ENCODE measurements around the gene C15orf39.

Gene C15orf39

DNA sequence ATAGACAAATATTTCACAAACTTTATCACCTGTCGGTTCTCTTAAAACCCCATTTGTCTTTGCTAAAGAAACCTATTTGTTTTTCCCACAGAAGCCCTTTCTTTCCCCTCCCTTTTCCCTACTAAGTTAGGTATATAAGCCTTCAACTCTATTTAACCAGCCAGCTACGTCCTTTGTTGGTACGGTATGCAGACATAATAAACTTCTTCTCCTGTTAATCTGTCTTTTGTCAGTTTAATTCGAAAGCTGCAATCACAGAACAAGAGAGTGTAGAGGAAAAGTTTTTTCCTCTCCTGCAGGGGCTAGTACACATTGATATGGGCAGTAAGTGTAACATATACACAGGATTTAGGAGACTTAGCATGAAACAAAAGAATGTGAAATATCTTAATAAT is 21.9 kb upstream of the C15orf39 start:
- Mint-ChIP-seq H3K27ac (no peak overlapping the region), H3K4me3 (no peak overlapping the region), H3K9me3 (no peaks in the 10 kb centered on the region), H3K27me3 (peaks cover 65% of the 10 kb centered on the region), H3K36me3 (ENCODE audit: low read depth) (no peaks in the 10 kb centered on the region), H3K4me1 (ENCODE audit: low read depth) (peaks cover 9% of the 10 kb centered on the region)
- no peak for DNase-seq

DNA sequence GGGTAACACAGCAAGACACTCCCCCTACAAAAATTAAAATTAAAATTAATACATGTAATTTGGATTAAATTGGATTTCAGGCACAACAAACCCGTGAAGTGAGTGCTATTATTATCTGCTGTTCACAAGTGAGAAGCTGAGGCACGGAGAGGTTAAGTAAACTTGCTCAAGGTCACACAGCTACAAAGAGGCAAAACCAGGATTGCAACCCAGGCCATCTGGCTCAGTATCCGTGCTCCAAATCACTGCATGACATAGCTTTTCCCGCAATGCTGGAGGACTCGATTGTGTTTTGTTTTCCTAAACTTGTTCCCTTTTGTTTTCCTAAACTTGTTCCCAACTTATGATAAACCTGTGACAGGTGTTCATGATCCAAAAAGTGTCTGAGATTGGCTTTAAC is 19.9 kb upstream of the C15orf39 start:
- Mint-ChIP-seq H3K4me1 (ENCODE audit: low read depth) (peaks cover 9% of the 10 kb centered on the region), H3K27me3 (peaks cover 59% of the 10 kb centered on the region), H3K4me3 (no peak overlapping the region), H3K9me3 (no peaks in the 10 kb centered on the region), H3K36me3 (ENCODE audit: low read depth) (no peaks in the 10 kb centered on the region), H3K27ac (no peak overlapping the region)
- no peak for DNase-seq

DNA sequence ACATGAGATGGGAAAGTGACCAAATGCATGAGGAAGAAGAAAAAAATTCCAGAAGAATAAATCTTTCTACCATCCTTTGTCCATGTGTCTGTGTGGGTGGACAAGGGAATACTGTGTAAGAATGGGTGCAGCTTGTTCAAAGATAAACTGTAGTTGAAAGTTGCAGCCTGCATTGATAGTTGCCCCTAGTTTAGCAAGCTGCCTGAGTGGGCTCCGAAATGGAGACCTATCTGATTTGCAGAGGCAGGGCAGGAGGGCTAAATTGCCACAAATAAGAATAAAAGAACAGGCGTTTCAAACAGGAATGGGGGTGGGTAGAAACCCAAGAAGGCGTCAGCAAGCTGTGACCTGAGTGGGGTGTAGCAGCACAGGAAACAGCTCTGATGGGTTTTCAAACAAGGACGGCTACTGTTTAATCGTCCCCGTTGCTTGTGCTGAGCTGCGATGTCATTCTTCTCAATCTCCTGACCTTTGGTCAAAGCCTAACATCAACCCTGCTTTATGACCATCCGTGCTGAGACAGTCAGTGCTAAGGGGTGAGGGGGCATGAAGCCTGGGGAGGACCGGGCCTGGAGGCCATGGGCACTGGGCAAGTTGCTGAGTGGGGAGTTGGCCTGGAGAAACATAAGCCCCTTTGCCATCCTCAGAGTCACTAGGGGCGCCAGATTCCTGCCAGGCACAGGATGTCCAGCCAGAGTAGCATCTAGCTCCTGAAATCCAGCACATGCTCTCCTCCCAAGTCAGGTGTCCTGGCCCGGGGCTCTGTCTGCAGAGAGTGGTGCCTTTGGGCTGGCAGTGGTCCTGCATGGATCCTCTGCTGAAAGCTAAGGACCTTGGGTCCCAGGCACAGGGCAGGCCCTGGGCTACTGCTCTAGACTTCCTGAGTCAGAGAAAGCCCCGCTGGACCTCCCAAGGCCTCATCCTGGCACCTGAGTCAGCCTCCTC is 19.2 kb upstream of the C15orf39 start:
- no peaks in the 10 kb centered on the region for H3K9me3 Mint-ChIP-seq
- H3K4me1 Mint-ChIP-seq (ENCODE audit: low read depth) = peaks cover 9% of the 10 kb centered on the region
- no peak for DNase-seq
- peaks cover 52% of the 10 kb centered on the region for H3K27me3 Mint-ChIP-seq
- H3K4me3 Mint-ChIP-seq = no peak overlapping the region
- H3K36me3 Mint-ChIP-seq (ENCODE audit: low read depth) = no peaks in the 10 kb centered on the region
- no peak overlapping the region for H3K27ac Mint-ChIP-seq

DNA sequence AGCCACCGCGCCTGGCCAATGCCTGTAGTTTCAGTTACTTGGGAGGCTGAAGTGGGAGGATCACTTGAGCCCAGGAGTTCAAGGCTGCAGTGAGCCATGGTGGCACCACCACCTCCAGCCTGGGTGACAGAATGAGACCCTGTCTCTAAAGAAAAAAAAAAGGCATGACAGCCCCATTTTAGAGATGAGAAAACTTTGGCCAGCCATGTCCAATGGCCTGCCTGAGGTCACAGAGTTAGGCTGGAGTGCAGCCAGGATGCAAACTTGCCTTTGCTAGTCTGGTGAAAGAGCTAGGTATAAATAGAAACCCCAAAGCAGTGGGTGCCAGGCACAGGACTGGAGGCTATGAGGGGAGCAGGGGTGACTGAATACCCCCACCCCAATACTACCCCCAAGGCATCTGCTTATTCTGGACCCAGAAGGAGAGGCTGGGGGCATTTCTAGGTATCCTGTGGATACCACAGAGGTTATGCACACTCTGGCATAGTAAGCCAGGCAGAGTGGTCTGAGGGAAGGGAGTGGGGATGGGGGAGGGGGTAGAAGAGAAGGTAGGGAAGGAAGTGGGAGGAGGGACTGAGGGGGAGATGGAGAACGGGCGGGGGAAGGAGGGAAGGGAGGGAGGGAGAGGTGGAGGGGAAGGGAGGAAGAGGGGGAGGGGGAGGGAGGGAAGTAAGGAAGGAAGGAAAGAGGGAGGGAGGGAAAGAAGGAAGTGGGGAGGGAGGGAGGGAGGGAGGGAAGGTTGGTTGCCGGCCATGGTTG is 16.2 kb upstream of the C15orf39 start:
- H3K36me3 Mint-ChIP-seq (ENCODE audit: low read depth) = no peaks in the 10 kb centered on the region
- no peak overlapping the region for H3K27ac Mint-ChIP-seq
- H3K4me1 Mint-ChIP-seq (ENCODE audit: low read depth) = peaks cover 1% of the 10 kb centered on the region
- peaks cover 27% of the 10 kb centered on the region for H3K27me3 Mint-ChIP-seq
- H3K4me3 Mint-ChIP-seq = no peak overlapping the region
- no peaks in the 10 kb centered on the region for H3K9me3 Mint-ChIP-seq
- no peak for DNase-seq

DNA sequence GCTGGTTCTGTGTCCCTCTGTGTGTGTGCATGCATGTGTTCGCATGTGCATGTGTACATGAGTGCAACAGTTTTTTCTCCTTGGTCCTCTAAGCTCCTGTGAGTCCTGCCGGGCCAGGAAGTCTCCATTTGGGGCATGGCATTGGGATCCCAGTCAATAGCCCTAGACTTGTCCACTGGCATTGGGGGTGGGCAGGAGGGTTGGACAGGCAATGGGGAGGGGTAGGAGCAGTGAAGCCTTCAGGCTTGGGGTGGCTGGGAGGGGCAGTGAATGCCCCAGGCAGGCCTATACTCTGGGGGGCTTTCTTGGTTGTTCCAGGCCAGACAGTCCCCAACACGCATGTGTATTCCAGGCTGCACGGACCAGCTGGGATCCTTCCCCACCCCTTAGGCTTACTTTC is 15.6 kb upstream of the C15orf39 start:
- H3K4me1 Mint-ChIP-seq (ENCODE audit: low read depth) = peaks cover 1% of the 10 kb centered on the region
- no peaks in the 10 kb centered on the region for H3K9me3 Mint-ChIP-seq
- peaks cover 24% of the 10 kb centered on the region for H3K27me3 Mint-ChIP-seq
- H3K27ac Mint-ChIP-seq = no peak overlapping the region
- H3K36me3 Mint-ChIP-seq (ENCODE audit: low read depth) = no peaks in the 10 kb centered on the region
- DNase-seq = no peak
- no peak overlapping the region for H3K4me3 Mint-ChIP-seq

DNA sequence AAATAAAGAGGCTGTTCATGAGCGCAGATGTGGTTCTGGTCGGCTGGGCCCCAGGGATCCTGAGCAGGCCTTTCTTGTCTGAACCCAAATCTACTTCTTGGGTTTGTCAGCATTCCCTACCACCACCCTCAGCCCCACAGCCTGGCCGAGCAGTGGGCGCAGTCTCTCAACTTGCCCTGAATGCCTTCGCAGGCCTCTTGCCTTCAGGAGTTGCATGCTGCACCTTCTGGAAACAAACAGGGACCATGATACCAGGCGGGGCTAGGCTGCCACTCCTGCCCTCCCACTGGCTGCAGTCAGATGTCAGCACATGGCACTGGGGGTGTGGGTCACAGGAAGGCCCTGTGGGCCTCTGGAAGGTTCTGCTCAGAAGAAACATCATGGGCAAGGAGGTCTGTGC is 13.2 kb upstream of the C15orf39 start:
- Mint-ChIP-seq H3K9me3 (no peaks in the 10 kb centered on the region), H3K4me1 (ENCODE audit: low read depth) (no peaks in the 10 kb centered on the region), H3K27ac (no peak overlapping the region), H3K27me3 (peaks cover 13% of the 10 kb centered on the region), H3K4me3 (no peak overlapping the region), H3K36me3 (ENCODE audit: low read depth) (no peaks in the 10 kb centered on the region)
- no peak for DNase-seq

DNA sequence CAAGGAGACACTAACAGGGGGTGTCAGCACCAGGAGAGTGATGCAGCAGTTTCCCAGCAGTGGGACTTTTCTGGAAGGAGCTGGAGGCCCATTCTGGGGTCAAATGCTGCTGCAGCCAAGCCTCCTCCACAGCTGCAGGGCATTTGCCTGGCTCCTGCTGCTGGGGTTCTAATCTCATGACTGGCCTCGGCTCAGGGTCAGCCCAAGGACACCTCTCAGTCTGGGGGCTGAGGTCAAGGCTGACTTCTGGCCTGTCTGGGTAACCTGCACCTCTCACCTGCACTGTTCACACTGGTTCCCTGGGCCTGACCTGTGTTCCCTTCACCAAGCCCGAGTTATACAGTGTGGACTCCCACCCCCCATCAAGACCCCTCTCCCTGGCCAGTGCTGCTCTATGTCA is 10.4 kb upstream of the C15orf39 start:
- H3K9me3 Mint-ChIP-seq = no peaks in the 10 kb centered on the region
- no peak overlapping the region for H3K27ac Mint-ChIP-seq
- no peaks in the 10 kb centered on the region for H3K36me3 Mint-ChIP-seq (ENCODE audit: low read depth)
- no peak for DNase-seq
- H3K4me1 Mint-ChIP-seq (ENCODE audit: low read depth) = no peaks in the 10 kb centered on the region
- H3K27me3 Mint-ChIP-seq = peaks cover 19% of the 10 kb centered on the region
- no peak overlapping the region for H3K4me3 Mint-ChIP-seq

DNA sequence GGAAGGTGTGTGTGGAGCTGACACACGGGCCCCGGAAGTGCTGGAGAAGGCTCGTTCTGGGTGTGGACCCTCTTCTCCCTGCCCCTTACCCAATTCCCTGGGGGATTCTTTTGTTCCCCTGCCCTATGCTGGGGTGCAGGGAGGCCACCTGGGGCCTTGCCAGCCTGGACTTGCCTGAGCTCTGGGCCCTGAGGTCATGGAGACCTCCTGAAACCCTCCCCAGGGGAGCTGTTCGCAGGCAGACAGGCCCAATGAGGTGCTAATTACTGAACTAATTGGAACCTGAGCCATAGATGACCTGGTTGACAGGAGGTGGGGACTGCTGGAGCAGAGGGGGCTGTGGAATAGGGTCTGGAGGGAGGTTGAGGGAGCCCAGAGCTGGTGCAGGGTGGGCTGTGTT is 9.4 kb upstream of the C15orf39 start:
- Mint-ChIP-seq H3K9me3 (no peaks in the 10 kb centered on the region), H3K36me3 (ENCODE audit: low read depth) (no peaks in the 10 kb centered on the region), H3K4me3 (no peak overlapping the region), H3K27ac (no peak overlapping the region), H3K4me1 (ENCODE audit: low read depth) (no peaks in the 10 kb centered on the region), H3K27me3 (peaks cover 19% of the 10 kb centered on the region)
- DNase-seq = no peak

DNA sequence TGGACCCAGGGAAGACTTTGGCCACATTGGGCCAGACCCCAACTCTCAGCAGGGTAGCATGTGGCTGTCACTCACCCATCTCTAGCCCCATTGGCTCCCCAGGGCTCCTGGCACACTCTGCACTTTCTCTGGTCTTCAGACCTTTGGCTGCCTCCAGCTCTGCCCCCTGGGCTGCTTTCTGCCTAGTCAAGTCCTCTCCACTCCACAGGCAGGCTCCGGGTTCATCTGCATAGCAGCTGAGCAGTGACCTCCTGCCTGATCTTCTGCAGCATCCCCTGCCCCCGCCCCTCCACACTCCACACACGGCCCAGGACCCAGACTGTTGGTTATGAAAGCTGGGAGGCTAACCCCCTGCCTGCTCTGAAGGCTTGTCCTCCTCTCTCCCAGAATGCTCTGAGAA is 8.4 kb upstream of the C15orf39 start:
- no peak overlapping the region for H3K27ac Mint-ChIP-seq
- H3K4me3 Mint-ChIP-seq = no peak overlapping the region
- no peaks in the 10 kb centered on the region for H3K9me3 Mint-ChIP-seq
- DNase-seq = no peak
- peaks cover 19% of the 10 kb centered on the region for H3K27me3 Mint-ChIP-seq
- no peaks in the 10 kb centered on the region for H3K36me3 Mint-ChIP-seq (ENCODE audit: low read depth)
- H3K4me1 Mint-ChIP-seq (ENCODE audit: low read depth) = no peaks in the 10 kb centered on the region

DNA sequence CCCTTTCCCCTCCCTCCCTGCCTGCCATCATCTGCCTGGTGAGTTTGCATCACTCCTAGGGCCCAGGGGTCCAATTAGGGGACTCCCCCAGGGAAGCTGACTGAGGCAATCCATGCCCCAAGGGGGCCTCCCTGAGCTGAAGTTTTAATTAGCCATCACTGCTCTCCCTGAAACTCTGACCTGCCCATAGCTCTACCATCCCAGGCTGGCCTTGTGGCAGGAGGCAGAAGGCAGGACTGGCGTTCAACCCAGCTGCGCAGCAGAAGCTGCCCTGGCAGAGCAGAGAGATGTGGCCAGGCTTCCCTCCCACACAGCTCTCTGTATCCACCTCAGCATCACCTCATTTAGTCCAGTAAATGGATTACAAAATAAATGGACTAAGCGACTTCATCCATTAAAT is 7.7 kb upstream of the C15orf39 start:
- Mint-ChIP-seq H3K27ac (no peak overlapping the region), H3K36me3 (ENCODE audit: low read depth) (no peaks in the 10 kb centered on the region), H3K4me3 (no peak overlapping the region), H3K9me3 (no peaks in the 10 kb centered on the region), H3K4me1 (ENCODE audit: low read depth) (peaks cover 4% of the 10 kb centered on the region), H3K27me3 (peaks cover 19% of the 10 kb centered on the region)
- no peak for DNase-seq

DNA sequence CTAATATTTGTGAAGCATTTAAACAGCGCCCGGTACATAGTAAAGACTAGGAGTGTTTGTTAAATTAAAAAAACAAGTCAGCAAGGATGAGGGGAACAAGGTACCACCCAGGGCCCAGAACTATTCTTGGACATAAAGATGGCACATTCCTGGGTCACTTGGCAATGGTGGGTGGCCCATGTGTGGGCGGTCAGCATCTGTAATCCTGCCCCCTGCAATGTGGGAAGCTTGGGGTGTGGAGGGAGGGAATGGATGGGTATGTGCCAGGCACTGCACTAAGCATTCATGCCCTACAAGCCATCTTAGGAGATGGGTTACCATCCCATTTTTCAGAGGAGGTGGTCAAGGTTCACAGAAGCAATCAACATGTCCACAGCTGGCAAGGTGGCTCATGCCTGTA is 7.3 kb upstream of the C15orf39 start:
- Mint-ChIP-seq H3K27me3 (peaks cover 19% of the 10 kb centered on the region), H3K27ac (no peak overlapping the region), H3K4me3 (no peak overlapping the region), H3K4me1 (ENCODE audit: low read depth) (peaks cover 8% of the 10 kb centered on the region), H3K9me3 (no peaks in the 10 kb centered on the region), H3K36me3 (ENCODE audit: low read depth) (no peaks in the 10 kb centered on the region)
- no peak for DNase-seq

DNA sequence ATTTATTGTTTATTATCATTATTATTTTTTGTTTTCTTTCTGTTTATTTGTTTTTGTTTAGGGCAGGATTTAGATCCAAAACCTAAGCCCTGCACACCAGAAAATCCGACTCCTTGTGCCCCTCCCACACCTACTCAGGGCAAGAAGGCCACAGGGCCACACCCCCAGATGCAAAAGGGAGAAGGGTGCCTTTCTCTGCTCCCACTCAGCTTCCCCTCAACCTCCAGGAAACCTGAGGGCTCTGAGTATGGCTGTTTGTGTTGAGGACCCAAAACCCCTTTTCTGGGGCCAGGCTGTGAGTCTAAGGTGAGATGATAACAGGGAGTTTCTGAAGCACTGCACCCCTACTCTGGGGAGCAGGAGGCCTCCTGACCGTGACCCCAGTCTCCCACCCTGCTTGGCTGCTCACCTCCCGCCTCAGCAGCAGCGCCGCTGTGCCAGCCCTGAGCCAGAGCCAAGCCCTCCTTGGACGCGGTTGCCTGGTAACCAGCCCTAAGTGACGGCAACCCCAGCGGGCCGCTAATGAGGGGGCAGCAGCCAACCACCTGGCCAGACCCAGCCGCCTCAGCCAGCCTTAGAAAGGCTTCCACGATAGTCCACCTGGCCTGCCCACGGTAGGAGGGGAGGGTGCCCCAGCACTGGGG is 6.4 kb upstream of the C15orf39 start:
- Mint-ChIP-seq H3K27ac (no peak overlapping the region), H3K4me3 (no peak overlapping the region), H3K27me3 (peaks cover 19% of the 10 kb centered on the region), H3K9me3 (no peaks in the 10 kb centered on the region), H3K36me3 (ENCODE audit: low read depth) (no peaks in the 10 kb centered on the region), H3K4me1 (ENCODE audit: low read depth) (peaks cover 15% of the 10 kb centered on the region)
- DNase-seq = no peak

DNA sequence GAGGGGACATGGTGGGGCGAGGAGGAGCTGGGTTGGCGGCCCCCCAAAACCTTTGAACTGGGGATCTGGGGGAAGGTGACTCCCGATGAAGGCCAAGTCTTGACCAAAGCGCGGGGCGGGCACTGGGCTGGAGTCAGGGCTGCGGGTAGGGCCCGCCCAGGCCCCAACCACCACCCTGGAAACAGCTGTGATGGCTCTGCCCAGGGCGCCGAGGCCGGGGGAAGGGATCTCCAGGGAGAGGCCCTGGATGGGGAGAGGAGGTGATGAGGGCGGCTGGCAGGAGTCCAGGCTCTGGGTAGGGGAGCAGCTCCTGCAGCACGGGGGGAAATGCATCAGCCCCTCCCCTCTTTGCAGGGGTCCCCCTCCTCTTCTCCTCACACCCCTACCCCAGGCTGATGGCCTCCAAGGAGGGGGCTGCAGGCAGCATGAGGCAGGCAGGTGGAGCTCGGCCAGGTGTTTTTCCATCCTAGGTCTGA is 5.9 kb upstream of the C15orf39 start:
- Mint-ChIP-seq H3K27me3 (peaks cover 18% of the 10 kb centered on the region), H3K27ac (no peak overlapping the region), H3K4me3 (no peak overlapping the region), H3K9me3 (no peaks in the 10 kb centered on the region), H3K36me3 (ENCODE audit: low read depth) (no peaks in the 10 kb centered on the region), H3K4me1 (ENCODE audit: low read depth) (peaks cover 21% of the 10 kb centered on the region)
- DNase-seq = no peak

DNA sequence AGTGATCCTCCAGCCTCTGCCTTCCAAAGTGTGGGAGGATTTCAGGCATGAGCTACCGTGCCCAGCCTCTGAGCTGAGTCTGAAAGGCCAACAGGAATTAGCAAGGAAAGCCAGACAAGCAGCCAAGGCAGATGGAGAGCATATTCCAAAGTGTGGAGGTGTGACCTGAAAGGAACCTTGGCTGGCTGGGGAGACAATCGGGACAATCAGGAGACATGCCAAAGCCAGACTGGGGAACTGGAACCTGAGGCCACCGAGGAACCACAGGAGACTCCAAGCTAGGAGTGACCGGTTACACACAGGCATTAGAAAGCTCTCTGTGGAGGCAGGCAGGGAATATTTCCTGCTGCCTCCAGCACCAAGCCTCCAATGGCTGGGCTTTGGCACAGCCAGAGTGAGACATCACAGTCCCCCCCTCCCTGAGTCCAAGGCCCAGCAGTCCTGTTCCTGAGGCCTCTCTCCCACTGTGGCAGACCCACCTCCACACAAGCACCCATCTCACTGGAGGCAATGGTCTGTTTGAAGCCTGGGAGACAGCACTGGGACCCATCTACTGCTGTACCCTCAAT is 4.5 kb upstream of the C15orf39 start:
- DNase-seq = no peak
- Mint-ChIP-seq H3K4me1 (ENCODE audit: low read depth) (peaks cover 28% of the 10 kb centered on the region), H3K27me3 (peaks cover 12% of the 10 kb centered on the region), H3K9me3 (no peaks in the 10 kb centered on the region), H3K27ac (no peak overlapping the region), H3K4me3 (no peak overlapping the region), H3K36me3 (ENCODE audit: low read depth) (peaks cover under 1% of the 10 kb centered on the region)

All from activated T-cell treated with anti-CD3 and anti-CD28 coated beads, Interleukin-2, amount 50 U/mL, for 24 hours (primary cell).